ENCODE measurements around the gene MEA1. TPM values are rescaled to one million over a fixed set of nuclear protein-coding genes. Genes with fewer than 3 reads are reported as not detected.

The MEA1 gene
- total RNA-seq, 1 donor from 2014 or later = 42.7 TPM

DNA sequence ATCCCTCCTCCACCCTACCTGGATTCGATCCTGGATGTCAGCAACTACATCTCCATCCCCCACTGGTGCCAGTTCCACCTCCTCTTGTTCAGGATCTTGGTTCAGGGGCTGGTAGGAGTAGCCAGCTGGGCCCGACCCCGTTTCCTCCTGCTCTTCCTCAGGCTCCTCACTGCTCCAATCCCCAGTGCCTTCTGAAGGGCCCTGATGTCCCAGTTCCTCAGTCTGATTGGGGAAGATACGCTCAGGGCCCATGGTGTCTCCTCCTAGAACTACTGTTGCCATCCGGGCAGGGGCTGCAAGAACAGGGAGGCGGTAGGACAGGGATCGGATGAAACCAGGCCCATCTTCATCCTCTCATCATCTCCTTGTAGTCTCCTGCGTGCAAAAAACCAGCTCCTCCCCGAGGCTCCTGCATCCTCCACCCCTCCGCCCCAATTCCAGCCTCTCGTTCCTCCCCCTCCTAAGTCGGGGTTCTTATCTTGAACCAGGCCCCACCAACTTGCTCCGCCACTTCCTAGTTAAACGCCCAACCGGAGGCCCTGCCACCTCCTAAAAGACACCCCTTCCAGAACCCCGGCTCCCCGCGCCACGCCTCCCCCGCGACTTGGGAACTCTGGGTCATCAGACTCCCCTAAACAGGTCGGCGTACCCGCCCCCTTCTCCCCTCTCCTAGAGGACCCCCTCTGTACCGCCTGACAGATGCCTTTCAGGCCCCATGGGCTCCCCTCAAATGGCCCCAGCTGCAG, 476 bp downstream of the MEA1 start:
- peak overlapping the region; percentile 76 for H3K27ac Mint-ChIP-seq (ENCODE audit: unreplicated experiment)
- H3K4me1 Mint-ChIP-seq (ENCODE audit: low read depth, unreplicated experiment) = peaks cover 24% of the 10 kb centered on the region
- peaks cover 13% of the 10 kb centered on the region for H3K27me3 Mint-ChIP-seq (ENCODE audit: unreplicated experiment)
- no peak for DNase-seq
- no peaks in the 10 kb centered on the region for H3K36me3 Mint-ChIP-seq (ENCODE audit: unreplicated experiment)
- TF ChIP-seq, protein P1, sequence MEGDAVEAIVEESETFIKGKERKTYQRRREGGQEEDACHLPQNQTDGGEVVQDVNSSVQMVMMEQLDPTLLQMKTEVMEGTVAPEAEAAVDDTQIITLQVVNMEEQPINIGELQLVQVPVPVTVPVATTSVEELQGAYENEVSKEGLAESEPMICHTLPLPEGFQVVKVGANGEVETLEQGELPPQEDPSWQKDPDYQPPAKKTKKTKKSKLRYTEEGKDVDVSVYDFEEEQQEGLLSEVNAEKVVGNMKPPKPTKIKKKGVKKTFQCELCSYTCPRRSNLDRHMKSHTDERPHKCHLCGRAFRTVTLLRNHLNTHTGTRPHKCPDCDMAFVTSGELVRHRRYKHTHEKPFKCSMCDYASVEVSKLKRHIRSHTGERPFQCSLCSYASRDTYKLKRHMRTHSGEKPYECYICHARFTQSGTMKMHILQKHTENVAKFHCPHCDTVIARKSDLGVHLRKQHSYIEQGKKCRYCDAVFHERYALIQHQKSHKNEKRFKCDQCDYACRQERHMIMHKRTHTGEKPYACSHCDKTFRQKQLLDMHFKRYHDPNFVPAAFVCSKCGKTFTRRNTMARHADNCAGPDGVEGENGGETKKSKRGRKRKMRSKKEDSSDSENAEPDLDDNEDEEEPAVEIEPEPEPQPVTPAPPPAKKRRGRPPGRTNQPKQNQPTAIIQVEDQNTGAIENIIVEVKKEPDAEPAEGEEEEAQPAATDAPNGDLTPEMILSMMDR (IDR thresholded peaks at IDR 0.05; ENCODE audit: partially characterized antibody, unreplicated experiment) = no peak
- H3K4me3 Mint-ChIP-seq (ENCODE audit: unreplicated experiment) = peak overlapping the region; percentile 98
- H3K9me3 Mint-ChIP-seq (ENCODE audit: unreplicated experiment) = peaks cover 10% of the 10 kb centered on the region

DNA sequence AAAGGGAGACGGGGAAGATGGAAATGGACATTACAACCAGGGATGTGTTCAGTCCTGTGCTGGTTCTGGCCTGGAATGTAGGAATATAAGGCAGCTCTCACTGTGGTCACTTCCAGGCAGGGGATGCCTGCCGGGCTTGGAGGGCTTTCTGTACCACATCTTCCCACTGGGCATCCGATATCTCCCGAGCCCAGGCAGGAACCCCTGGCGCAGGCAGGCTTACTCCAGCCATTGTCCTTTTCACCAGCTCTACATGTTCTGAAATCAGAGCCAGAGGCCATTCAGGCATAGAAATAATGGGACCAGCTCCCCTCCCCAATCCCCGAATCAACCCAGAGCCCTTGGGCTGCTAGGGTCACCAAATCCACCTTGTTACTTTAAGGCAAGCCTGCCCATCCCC, 1.4 kb downstream of the MEA1 start:
- H3K36me3 Mint-ChIP-seq (ENCODE audit: unreplicated experiment) = no peaks in the 10 kb centered on the region

DNA sequence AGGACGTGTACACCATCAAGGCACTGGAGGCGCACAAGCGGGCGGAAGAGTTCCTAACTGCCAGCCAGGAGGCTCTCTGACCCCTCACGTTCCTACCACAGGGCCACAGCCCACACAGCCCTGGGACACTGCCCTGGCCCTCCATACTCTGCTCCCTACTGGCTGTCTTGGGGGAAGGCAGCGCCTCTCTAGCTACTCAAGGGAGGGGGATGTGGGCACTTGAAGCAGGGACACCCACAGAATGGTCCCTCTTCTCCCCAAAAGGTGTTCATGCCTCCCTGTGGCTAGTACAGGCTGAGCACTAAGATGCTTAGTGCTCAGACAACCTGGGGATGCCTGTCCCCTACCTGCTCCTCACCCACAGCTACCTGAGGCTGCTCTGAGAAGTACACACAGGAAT, 2.5 kb downstream of the MEA1 start:
- no peak overlapping the region for H3K4me3 Mint-ChIP-seq (ENCODE audit: unreplicated experiment)
- H3K27ac Mint-ChIP-seq (ENCODE audit: unreplicated experiment) = no peak overlapping the region
- H3K9me3 Mint-ChIP-seq (ENCODE audit: unreplicated experiment) = peaks cover 9% of the 10 kb centered on the region
- DNase-seq = no peak
- peaks cover 13% of the 10 kb centered on the region for H3K27me3 Mint-ChIP-seq (ENCODE audit: unreplicated experiment)
- H3K36me3 Mint-ChIP-seq (ENCODE audit: unreplicated experiment) = no peaks in the 10 kb centered on the region
- TF ChIP-seq, protein P1 (IDR thresholded peaks at IDR 0.05; ENCODE audit: partially characterized antibody, unreplicated experiment) = no peak
- peaks cover 18% of the 10 kb centered on the region for H3K4me1 Mint-ChIP-seq (ENCODE audit: low read depth, unreplicated experiment)

More for the DNA sequence above, 1.4 kb downstream of the MEA1 start:
- peaks cover 13% of the 10 kb centered on the region for H3K27me3 Mint-ChIP-seq (ENCODE audit: unreplicated experiment)
- peak overlapping the region; percentile 69 for H3K4me3 Mint-ChIP-seq (ENCODE audit: unreplicated experiment)
- H3K9me3 Mint-ChIP-seq (ENCODE audit: unreplicated experiment) = peaks cover 9% of the 10 kb centered on the region
- DNase-seq = no peak
- no peak overlapping the region for H3K27ac Mint-ChIP-seq (ENCODE audit: unreplicated experiment)
- peaks cover 21% of the 10 kb centered on the region for H3K4me1 Mint-ChIP-seq (ENCODE audit: low read depth, unreplicated experiment)
- TF ChIP-seq, protein P1 (IDR thresholded peaks at IDR 0.05; ENCODE audit: partially characterized antibody, unreplicated experiment) = no peak

DNA sequence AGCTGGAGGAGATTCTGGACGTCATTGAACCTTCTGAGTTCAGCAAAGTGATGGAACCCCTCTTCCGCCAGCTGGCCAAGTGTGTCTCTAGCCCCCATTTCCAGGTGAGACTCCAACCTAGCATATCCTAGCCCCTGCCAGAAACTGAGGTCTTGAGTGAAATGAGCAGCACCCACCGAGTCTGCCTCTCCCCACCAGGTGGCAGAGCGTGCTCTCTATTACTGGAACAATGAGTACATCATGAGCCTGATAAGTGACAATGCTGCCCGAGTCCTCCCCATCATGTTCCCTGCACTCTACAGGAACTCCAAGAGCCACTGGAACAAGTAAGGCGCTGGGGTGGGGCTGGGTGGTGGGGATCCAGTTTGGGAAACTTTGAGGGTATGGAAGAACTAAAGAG, 4.6 kb downstream of the MEA1 start:
- peaks cover 8% of the 10 kb centered on the region for H3K27me3 Mint-ChIP-seq (ENCODE audit: unreplicated experiment)
- no peak overlapping the region for H3K4me3 Mint-ChIP-seq (ENCODE audit: unreplicated experiment)
- peaks cover 7% of the 10 kb centered on the region for H3K4me1 Mint-ChIP-seq (ENCODE audit: low read depth, unreplicated experiment)
- TF ChIP-seq, protein P1 (IDR thresholded peaks at IDR 0.05; ENCODE audit: partially characterized antibody, unreplicated experiment) = peak; percentile 18
- no peak overlapping the region for H3K27ac Mint-ChIP-seq (ENCODE audit: unreplicated experiment)
- H3K36me3 Mint-ChIP-seq (ENCODE audit: unreplicated experiment) = no peaks in the 10 kb centered on the region
- peak; percentile 53 for DNase-seq
- peaks cover 5% of the 10 kb centered on the region for H3K9me3 Mint-ChIP-seq (ENCODE audit: unreplicated experiment)

DNA sequence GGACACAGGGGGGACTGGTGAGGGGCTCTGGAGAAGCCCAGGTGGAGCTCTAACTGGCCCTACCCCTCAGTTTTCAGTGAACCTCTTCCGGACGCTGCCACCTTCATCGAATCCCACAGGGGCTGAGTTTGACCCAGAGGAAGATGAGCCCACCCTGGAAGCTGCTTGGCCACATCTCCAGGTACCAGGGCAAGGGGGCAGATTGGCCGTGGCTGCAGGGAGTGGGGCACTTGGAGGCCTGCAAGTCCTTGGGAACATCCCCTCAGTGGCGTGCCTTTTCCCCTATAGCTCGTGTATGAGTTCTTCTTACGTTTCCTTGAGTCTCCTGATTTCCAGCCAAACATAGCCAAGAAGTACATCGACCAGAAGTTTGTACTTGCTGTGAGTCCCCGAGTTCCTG, 6.6 kb downstream of the MEA1 start:
- no peaks in the 10 kb centered on the region for H3K36me3 Mint-ChIP-seq (ENCODE audit: unreplicated experiment)
- TF ChIP-seq, protein P1 (IDR thresholded peaks at IDR 0.05; ENCODE audit: partially characterized antibody, unreplicated experiment) = no peak
- no peak overlapping the region for H3K4me3 Mint-ChIP-seq (ENCODE audit: unreplicated experiment)
- H3K27ac Mint-ChIP-seq (ENCODE audit: unreplicated experiment) = no peak overlapping the region
- H3K27me3 Mint-ChIP-seq (ENCODE audit: unreplicated experiment) = peaks cover 3% of the 10 kb centered on the region
- peaks cover under 1% of the 10 kb centered on the region for H3K9me3 Mint-ChIP-seq (ENCODE audit: unreplicated experiment)
- no peak for DNase-seq
- no peaks in the 10 kb centered on the region for H3K4me1 Mint-ChIP-seq (ENCODE audit: low read depth, unreplicated experiment)

All from glutamatergic neuron (in vitro differentiated cells).